Osteoblast (primary cell): ENCODE data around the gene MET. TPM values are rescaled to one million over a fixed set of nuclear protein-coding genes. Genes with fewer than 3 reads are reported as not detected.

Experiments used
- DNase-seq: peaks from one replicate; pipeline ENCODE4 v3.0.0; 2011; ENCODE audit warnings: low spot score, mixed read lengths; ENCODE audit not compliant: insufficient read length; ENCODE audit errors: missing footprints
- H2AFZ ChIP-seq: 2 replicates; pipeline ENCODE4 v1.6.0; 2011; ENCODE audit warnings: mild to moderate bottlenecking, low read length
- H3K27ac ChIP-seq: 2 replicates; pipeline ENCODE4 v1.5.1; 2011; ENCODE audit warnings: mild to moderate bottlenecking, low read depth, low read length, moderate library complexity
- H3K27me3 ChIP-seq: 2 replicates; pipeline ENCODE4 v1.6.0; 2012; ENCODE audit warnings: mild to moderate bottlenecking, control low read depth, inconsistent platforms, low read length, moderate library complexity; ENCODE audit not compliant: insufficient read depth
- H3K36me3 ChIP-seq: 2 replicates; pipeline ENCODE4 v1.5.1; 2011; ENCODE audit warnings: mild to moderate bottlenecking, low read length, control low read depth, moderate library complexity; ENCODE audit not compliant: insufficient read depth
- H3K4me1 ChIP-seq: 2 replicates; pipeline ENCODE4 v1.5.1; 2011; ENCODE audit warnings: mild to moderate bottlenecking, low read length, control low read depth, moderate library complexity; ENCODE audit not compliant: insufficient read depth
- H3K4me2 ChIP-seq: 2 replicates; pipeline ENCODE4 v1.6.0; 2011; ENCODE audit warnings: mild to moderate bottlenecking, low read length; ENCODE audit not compliant: insufficient read depth
- H3K4me3 ChIP-seq: fragments of 200-600 bp; sonication (generic); 3 replicates; pipeline ENCODE4 v1.5.1; 2012; ENCODE audit warnings: mild to moderate bottlenecking, low read length, inconsistent platforms; ENCODE audit not compliant: insufficient read depth
- H3K79me2 ChIP-seq: 2 replicates; pipeline ENCODE4 v1.6.0; 2012; ENCODE audit warnings: mild to moderate bottlenecking, low read length, control low read depth, inconsistent platforms; ENCODE audit not compliant: insufficient read depth
- H3K9me3 ChIP-seq: 2 replicates; pipeline ENCODE4 v1.5.1; 2011; ENCODE audit warnings: low read depth, low read length, control low read depth
- H4K20me1 ChIP-seq: 2 replicates; pipeline ENCODE4 v1.6.0; 2012; ENCODE audit warnings: mild to moderate bottlenecking, low read length, control low read depth; ENCODE audit not compliant: insufficient read depth
- total RNA-seq: library from RNA; depleted of rRNA; stranded (reverse); fragments of >200 nt; gene quantifications from 2 replicates; pipeline ENCODE4 v1.2.3, GENCODE V29; 2012
- TF ChIP-seq, protein P1 (sequence below): IDR thresholded peaks from 2 replicates; pipeline ENCODE4 v1.5.1; 2011; ENCODE audit warnings: mild to moderate bottlenecking, low read depth, low read length, moderate library complexity; ENCODE audit errors: extremely low read depth

The MET gene
- total RNA-seq, 1 donor, result 55.0 TPM

- no peak overlapping the region for H3K4me2 ChIP-seq
- H3K36me3 ChIP-seq, result no peaks in the 10 kb centered on the region
- H3K27me3 ChIP-seq, result no peaks in the 10 kb centered on the region
- DNase-seq, result no peak
- TF ChIP-seq, protein P1, sequence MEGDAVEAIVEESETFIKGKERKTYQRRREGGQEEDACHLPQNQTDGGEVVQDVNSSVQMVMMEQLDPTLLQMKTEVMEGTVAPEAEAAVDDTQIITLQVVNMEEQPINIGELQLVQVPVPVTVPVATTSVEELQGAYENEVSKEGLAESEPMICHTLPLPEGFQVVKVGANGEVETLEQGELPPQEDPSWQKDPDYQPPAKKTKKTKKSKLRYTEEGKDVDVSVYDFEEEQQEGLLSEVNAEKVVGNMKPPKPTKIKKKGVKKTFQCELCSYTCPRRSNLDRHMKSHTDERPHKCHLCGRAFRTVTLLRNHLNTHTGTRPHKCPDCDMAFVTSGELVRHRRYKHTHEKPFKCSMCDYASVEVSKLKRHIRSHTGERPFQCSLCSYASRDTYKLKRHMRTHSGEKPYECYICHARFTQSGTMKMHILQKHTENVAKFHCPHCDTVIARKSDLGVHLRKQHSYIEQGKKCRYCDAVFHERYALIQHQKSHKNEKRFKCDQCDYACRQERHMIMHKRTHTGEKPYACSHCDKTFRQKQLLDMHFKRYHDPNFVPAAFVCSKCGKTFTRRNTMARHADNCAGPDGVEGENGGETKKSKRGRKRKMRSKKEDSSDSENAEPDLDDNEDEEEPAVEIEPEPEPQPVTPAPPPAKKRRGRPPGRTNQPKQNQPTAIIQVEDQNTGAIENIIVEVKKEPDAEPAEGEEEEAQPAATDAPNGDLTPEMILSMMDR, result no peak
- no peaks in the 10 kb centered on the region for H3K4me1 ChIP-seq
- H3K79me2 ChIP-seq, result no peaks in the 10 kb centered on the region
- H3K4me3 ChIP-seq, result no peak overlapping the region
- H3K9me3 ChIP-seq, result no peaks in the 10 kb centered on the region
- H2AFZ ChIP-seq, result no peak overlapping the region
- H3K27ac ChIP-seq, result no peak overlapping the region
- no peaks in the 10 kb centered on the region for H4K20me1 ChIP-seq
Observed at GRCh38 chr7:116647290-116647689, 24.7 kb upstream of the MET start.

- Histone ChIP-seq H3K4me1 (peaks cover 3% of the 10 kb centered on the region), H3K79me2 (no peaks in the 10 kb centered on the region), H3K36me3 (no peaks in the 10 kb centered on the region), H3K4me3 (no peak overlapping the region), H3K9me3 (no peaks in the 10 kb centered on the region), H3K27ac (no peak overlapping the region), H3K27me3 (no peaks in the 10 kb centered on the region), H2AFZ (no peak overlapping the region), H3K4me2 (no peak overlapping the region), H4K20me1 (no peaks in the 10 kb centered on the region)
- TF ChIP-seq, protein P1, result no peak
- no peak for DNase-seq
Observed at GRCh38 chr7:116647861-116648260, 24.1 kb upstream of the MET start.

DNA sequence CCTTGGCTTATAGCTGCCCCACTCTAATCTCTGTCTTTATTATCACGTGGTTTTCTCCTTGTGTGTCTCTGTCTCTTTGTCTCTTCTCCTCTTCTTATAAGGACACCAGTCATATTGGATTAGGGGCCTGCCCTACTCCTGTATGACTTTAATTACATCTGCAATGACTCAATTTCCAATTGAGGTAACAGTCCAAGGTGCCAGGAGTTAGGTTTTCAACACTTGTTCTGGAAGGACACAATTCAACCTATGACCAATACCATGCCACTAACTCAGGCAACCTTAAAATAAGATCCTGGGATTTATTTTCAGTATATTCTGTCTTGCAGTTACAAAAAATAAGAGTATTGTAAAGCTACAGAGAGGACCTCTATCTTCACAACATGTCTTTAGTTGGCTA is 21.6 kb upstream of the MET start:
- TF ChIP-seq, protein P1, result no peak
- H4K20me1 ChIP-seq, result no peaks in the 10 kb centered on the region
- no peaks in the 10 kb centered on the region for H3K36me3 ChIP-seq
- no peaks in the 10 kb centered on the region for H3K79me2 ChIP-seq
- no peak overlapping the region for H3K4me3 ChIP-seq
- H3K27me3 ChIP-seq, result no peaks in the 10 kb centered on the region
- H3K9me3 ChIP-seq, result no peaks in the 10 kb centered on the region
- no peak overlapping the region for H3K27ac ChIP-seq
- no peak overlapping the region for H2AFZ ChIP-seq
- DNase-seq, result no peak
- H3K4me1 ChIP-seq, result peaks cover 8% of the 10 kb centered on the region
- H3K4me2 ChIP-seq, result no peak overlapping the region

DNA sequence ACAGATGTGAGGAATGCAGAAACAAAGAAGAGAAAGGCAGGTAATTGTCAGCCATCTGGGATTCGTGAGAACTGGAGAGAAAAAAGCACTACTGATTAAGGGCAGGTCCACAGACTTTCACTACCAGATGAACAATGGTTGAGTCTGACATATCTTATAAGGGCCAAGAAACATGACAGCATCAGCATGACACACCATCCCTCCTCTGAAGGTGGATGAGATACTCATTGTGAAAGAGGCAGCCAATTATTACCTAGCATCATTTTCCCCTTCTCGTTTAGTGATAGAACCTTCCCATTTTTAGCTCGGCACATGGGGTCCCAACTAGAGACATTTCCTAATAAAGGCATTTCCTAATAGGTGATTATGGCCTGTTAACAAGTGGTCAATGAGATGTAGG is 19.2 kb upstream of the MET start:
- Histone ChIP-seq H3K4me1 (peaks cover 8% of the 10 kb centered on the region), H3K4me2 (no peak overlapping the region), H3K9me3 (no peaks in the 10 kb centered on the region), H3K79me2 (no peaks in the 10 kb centered on the region), H3K4me3 (no peak overlapping the region), H3K36me3 (no peaks in the 10 kb centered on the region), H2AFZ (no peak overlapping the region), H4K20me1 (no peaks in the 10 kb centered on the region), H3K27ac (no peak overlapping the region), H3K27me3 (no peaks in the 10 kb centered on the region)
- no peak for DNase-seq
- TF ChIP-seq, protein P1, result no peak
